ENCODE results near the gene E2F2.

The E2F2 gene

DNA sequence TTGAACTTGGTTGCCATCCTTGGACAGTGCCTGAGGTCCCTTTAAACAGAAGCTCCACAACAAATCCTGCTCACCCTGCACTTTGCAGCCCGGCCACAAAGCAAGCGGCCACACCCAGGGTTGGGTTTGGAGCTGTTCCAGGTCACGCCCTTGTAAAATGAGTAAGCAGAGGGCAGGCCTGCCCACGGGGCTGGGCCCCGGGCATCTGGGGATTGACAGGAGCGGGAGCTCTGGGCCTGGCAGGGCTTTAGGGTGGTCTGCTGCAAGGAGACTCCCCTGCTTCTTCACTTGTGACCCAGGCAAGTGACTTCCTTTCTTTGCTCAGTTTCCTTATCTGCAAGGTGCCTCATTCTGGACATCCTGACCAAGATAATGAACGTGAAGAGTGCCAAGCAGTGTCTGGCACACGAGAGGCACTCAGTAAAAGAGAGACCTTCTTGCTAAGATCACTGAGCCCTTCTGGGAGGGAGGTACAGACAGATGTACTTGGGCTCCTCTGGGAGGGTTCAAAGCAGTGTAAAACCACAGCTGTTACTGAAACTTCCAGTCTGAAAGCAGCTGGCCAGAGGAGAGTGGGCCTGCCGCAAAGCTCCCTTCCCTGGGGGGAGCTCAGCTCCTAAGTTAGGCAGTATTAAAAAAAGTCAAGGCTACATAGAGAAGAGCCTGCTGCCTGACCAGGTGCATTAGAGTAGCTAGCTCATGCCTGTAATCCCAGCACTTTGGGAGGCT lies 2.6 kb downstream of the E2F2 start:
- peak overlapping the region; percentile 73 for H3K27ac ChIP-seq
- TF ChIP-seq, protein P1, sequence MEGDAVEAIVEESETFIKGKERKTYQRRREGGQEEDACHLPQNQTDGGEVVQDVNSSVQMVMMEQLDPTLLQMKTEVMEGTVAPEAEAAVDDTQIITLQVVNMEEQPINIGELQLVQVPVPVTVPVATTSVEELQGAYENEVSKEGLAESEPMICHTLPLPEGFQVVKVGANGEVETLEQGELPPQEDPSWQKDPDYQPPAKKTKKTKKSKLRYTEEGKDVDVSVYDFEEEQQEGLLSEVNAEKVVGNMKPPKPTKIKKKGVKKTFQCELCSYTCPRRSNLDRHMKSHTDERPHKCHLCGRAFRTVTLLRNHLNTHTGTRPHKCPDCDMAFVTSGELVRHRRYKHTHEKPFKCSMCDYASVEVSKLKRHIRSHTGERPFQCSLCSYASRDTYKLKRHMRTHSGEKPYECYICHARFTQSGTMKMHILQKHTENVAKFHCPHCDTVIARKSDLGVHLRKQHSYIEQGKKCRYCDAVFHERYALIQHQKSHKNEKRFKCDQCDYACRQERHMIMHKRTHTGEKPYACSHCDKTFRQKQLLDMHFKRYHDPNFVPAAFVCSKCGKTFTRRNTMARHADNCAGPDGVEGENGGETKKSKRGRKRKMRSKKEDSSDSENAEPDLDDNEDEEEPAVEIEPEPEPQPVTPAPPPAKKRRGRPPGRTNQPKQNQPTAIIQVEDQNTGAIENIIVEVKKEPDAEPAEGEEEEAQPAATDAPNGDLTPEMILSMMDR (conservative IDR thresholded peaks at IDR 0.05) = no peak

DNA sequence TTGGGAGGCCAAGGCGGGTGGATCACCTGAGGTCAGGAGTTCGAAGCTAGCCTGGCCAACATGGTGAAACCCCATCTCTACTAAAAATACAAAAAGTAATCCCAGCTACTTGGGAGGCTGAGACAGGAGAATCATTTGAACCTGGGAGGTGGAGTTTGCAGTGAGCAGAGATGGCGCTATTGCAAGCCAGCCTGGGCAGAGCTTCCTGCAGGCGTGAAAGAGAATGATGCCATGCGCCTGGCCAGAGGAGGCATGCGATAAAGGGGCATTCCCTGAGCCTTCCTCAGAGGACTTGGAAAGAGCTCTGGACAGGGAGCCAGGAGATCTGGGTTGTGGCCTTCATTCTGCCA lies 3.2 kb downstream of the E2F2 start:
- TF ChIP-seq, protein P1 (conservative IDR thresholded peaks at IDR 0.05) = no peak
- H3K27ac ChIP-seq = peak overlapping the region; percentile 73

DNA sequence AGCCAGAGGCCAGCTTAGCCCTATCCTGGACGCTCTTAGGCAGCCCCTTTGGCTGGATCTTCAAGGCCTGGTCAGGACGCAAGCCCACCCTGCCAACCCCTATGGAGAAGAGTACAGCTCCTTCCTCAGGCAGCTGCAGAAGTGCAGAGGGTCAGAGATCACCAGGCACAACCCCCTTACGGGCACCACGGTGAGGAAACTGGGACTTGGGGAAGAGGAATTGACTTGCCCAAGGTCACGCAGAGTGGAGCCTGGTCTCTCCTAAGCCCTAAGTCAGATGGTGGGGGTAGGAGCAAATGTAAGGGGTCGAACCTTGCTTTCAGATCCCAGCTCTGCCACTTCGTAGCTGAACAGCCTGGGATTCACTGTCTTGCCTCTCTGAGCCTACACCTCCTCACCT lies 3.7 kb downstream of the E2F2 start:
- TF ChIP-seq, protein P1 (conservative IDR thresholded peaks at IDR 0.05) = no peak
- peak overlapping the region; percentile 73 for H3K27ac ChIP-seq

DNA sequence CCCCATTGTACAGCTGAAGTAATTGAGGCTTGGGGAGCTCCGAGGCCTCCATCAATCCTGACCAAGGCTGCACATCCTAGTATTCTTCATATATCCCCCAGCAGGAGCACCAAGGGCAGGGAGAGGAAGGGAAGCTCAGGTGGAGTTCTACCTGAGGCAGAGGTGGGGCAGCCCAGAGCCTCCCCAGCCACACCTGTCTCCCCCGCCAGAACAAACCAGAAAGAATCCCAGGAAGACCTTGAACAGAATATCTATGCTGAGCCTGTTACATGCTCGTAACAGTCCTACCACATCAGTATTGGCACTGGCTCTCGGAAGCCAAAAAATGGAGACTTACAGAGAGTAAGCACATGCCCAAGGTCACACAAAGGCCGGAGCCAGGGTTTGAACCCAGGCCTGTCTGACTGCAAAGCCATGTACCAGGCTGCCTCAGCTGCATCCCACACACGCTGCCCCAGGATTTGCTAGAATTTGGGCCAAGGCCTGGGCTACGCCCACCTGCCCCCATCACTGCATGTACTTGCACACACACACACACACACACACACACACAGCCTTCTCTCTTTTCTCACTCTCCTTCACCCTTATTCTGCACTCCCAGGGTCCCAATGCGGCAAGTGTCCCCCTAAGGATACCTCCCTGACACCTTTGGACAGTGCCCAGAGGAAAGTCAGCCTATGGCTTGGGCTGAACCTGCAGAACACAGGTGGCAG lies 4.5 kb downstream of the E2F2 start:
- H3K27ac ChIP-seq = no peak overlapping the region; the same call in 1 of the 2 replicates
- TF ChIP-seq, protein P1 (conservative IDR thresholded peaks at IDR 0.05) = no peak

DNA sequence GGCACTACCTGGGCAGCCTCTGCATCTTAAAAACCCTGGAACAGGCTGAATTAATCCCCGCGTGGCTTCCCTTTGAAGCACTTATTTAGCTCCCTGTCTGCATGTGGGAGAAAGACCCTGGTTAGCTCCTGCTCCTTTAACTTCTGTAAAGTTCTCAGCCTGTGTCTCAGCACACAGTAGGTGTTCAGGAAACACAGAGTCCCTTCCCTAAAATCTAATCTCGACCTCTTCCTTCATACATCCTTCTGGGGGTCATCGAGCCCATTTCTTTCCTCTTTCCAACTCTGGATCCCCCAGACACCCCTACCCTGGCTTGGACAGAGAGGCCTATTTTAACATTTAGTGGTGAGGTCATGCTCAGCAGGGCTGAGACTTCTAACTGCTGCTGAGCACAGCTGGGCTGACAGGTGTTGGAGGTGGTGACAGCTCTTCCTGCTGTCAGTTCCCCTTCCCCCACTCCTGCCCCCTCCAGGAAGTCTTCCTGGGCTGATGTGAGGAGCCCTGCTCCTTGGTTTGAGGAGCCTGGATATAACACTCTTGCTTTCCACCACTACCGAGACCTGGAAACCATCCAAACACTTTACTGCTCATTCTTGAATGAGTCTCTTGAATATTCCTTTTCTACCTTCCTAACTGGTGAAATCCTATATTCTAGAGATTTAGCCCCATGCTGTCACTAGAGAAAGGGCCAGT lies 5.3 kb downstream of the E2F2 start:
- TF ChIP-seq, protein P1 (conservative IDR thresholded peaks at IDR 0.05) = no peak
- no peak overlapping the region for H3K27ac ChIP-seq

DNA sequence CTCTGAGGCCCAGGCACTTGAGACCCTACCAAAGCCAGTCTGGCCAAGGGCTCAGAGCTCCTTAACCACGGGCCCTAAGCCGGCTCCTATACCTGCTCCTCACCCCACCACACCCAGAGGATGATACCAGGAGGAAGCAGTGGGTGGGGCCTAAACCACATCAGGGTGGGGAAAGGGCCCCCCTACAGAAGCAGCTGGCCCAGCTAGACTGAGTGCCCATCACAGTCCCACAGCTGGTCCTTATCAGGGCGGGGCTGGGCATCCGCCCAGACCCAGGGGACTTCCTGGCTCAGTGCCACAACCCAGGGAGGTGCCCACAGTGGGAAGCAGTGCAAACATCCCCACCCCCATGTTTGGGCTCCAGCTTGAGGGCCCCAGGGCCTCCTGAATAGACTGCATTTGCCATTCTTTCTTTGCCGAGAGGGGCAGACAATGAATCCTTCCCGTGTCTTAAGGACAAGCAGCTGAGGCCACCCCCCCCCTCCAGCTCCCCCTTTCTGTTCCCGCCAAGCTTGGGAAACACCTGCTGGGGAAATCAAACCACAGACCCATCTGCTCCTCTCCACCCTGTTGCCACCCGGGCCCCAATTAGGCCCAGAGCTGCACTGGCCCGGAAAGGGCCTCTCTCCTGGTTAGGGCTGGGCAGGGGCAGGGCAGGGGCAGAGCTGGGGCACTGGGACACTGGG lies 6.2 kb downstream of the E2F2 start:
- TF ChIP-seq, protein P1 (conservative IDR thresholded peaks at IDR 0.05) = no peak
- 0 out of 2 replicates have a peak overlapping the region, but pooled peaks have one; percentile 16 for H3K27ac ChIP-seq

DNA sequence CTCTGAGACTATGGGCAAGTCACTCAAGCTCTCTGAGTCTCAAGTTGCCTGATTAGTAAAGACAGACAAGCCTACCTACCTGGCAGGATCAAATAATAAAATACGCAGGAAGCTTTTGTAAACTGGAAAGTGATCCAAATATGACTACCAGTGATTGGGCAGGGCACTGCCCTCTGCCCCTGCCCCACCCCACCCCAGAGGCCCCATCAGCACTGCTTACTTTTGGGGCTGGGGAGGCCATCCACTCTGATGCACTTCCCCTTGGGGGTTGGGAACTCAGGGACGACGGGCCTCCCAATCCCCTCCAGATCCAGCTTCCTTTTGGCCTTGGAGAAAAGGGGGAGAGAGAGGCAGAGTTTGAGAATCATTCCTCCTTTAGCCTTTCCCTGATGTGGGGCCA lies 6.9 kb downstream of the E2F2 start:
- TF ChIP-seq, protein P1 (conservative IDR thresholded peaks at IDR 0.05) = no peak
- H3K27ac ChIP-seq = peak overlapping the region; percentile 16; the same call in 1 of the 2 replicates
